Medulla oblongata (tissue), 1 donor: ENCODE data around the gene PKP3.
"Not testable (repeated sequence)": the region's sequence is repeated elsewhere in the genome, so short reads cannot be mapped to it uniquely, and the experiment has no call there.

Experiments
- DNase-seq: peaks from one replicate; pipeline ENCODE4 v3.0.0-alpha.2; 2015; ENCODE audit errors: extremely low spot score

Gene PKP3

DNA sequence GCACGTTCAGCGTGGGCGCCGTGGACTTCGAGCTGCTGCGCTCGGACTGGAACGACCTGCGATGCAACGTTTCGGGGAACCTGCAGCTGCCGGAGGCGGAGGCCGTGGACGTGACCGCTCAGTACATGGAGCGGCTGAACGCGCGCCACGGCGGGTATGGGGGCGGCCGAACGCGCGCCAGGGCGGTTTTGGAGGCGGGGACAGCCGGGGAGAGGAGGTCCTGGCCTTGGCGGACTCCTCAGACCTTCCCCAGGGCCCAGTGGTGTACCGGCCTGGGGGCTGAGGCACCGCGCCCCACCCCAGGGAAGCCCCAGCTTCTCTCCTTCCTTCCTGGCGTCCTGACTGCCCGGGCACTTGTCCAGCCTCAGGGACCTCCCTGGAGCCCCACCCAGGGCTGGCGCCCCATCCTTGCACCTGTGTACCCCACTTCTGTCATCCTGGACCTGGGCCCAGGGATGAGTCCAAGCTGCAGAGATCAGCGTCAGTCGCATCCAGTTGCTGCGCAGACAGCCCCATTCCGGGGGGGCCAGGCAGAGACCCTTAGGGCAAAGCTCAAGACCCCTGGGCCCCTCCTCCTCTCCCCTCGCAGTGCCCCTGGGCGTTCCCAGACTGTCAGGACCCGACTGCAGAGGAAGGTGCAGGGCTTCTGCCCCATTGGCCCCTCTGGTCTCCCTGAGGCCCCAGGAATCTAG lies 16.7 kb upstream of the PKP3 start:
- no peak for DNase-seq

DNA sequence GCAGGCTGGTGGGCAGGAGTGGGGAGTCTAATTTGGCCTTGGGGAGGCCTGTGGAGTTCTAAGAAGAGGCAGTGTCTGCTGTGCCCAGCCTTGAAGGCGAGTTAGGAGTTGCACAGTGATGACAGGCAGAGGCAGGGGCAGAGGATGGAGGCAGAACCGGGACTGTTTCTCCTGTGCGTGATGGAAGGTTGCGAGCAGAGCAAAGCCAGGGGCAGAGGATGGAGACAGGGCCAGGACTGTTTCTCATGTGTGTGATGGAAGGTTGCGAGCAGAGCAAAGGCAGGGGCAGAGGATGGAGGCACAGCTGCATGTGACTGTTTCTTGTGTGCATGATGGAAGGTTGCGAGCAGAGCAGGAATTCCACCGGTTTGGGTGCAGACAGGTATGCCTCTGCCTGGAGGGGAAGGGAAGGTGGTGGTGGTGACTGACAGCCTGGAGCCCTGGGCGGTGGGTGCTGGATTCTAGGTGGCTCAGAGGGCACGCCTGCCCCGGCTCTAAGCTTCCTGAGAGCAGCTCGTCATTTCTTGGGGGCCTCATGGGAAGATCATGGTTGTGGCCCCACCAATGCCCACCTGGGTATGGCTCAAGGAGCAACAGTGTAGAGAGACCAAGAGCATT lies 16.0 kb upstream of the PKP3 start:
- DNase-seq = no peak

DNA sequence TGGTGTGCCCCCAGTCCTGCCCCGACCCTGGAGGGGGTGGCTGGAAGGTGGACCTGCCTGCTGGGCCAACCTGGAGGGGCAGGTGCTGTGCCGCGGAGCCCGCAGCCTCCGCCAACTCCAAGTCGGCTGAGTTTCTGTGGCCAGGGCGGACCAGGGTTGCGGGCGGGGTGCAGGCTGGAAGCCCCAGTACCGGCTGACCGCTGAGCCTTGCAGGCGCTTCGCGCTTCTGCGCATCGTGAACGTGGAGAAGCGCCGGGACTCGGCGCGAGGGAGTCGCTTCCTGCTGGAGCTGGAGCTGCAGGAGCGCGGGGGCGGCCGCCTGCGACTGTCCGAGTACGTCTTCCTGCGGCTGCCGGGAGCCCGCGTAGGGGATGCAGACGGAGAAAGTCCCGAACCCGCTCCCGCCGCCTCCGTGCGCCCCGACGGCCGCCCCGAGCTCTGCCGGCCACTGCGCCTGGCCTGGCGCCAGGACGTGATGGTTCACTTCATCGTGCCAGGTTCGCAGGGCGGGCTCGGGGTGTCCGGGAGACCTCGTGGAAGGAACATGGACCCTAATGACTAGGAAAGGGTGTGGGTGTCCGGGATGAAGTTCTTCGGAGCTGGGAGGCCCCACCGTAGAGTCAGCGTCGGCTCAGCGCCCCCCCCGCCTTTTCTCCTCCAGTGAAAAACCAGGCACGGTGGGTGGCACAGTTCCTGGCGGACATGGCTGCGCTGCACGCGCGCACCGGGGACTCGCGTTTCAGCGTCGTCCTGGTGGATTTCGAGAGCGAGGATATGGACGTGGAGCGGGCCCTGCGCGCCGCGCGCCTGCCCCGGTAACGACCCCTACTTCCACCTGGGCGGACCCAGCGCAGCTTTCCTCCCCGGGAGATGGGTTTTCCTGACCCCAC lies 14.6 kb upstream of the PKP3 start:
- DNase-seq = no peak

DNA sequence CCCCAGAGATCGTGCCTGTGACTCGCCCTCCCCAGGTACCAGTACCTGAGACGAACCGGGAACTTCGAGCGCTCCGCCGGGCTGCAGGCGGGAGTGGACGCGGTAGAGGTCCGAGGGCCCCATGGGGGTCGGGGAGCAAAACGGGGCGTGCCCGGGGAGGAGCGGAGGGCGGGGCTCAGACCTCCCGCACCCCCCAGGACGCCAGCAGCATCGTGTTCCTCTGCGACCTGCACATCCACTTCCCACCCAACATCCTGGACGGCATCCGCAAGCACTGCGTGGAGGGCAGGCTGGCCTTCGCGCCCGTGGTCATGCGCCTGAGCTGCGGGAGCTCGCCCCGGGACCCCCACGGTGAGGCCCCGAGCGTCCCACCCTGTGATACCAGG lies 13.9 kb upstream of the PKP3 start:
- DNase-seq = no peak

DNA sequence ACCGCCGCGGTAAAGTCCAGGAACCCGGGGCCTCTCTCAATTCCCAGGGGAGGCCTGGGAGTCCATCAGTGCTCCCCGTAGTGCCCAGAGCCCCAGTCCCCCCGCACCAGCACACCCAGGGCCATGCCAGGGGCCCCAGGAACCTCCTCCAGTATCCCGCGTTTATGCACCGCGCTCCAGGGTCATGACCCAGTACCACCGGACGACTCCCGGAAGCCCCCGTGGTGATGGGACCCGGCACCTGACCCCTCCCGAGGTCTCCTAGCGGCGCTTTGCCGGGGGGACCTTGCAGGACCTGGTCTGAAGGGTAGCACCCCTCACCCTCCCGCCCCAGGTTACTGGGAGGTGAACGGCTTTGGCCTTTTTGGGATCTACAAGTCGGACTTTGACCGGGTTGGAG lies 13.5 kb upstream of the PKP3 start:
- DNase-seq = no peak

DNA sequence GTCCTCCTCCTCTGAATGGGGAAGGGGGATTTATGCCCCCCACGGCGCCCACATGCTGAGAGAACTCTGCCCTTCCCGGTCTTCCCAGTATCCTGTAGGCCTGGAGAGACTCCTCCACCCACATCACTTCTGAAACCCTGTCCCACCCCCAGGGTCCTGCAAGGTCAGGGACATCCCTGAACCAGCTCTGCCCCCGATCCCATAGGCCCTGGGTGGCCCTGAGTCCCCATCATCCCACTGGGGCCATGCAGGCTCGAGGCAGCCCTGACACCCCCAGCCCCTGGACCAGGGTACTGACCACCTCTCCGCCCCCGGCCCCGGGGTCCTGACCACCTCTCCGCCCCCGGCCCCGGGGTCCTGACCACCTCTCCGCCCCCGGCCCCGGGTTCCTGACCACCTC lies 13.0 kb upstream of the PKP3 start:
- no peak for DNase-seq

DNA sequence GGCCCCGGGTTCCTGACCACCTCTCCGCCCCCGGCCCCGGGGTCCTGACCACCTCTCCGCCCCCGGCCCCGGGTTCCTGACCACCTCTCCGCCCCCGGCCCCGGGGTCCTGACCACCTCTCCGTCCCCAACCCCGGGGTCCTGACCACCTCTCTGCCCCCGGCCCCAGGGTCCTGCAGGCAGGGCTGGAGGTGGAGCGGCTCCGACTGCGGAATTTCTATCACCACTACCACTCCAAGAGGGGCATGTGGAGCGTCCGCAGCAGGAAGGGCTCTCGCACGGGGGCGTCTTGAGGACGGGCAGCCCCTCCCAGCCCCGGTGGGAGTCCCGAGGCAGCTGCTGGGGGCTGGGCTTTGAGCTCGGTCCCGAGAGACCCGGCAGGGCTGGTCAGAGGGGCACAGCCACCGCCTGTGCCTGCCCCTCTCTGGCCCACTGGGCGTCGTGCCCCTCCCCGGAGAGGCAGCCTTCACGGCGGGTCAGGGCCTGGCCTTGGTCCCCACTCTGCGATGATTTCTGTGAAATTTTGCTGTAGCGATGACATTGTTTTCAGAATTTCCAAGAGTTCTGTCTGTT lies 12.4 kb upstream of the PKP3 start:
- no peak for DNase-seq

DNA sequence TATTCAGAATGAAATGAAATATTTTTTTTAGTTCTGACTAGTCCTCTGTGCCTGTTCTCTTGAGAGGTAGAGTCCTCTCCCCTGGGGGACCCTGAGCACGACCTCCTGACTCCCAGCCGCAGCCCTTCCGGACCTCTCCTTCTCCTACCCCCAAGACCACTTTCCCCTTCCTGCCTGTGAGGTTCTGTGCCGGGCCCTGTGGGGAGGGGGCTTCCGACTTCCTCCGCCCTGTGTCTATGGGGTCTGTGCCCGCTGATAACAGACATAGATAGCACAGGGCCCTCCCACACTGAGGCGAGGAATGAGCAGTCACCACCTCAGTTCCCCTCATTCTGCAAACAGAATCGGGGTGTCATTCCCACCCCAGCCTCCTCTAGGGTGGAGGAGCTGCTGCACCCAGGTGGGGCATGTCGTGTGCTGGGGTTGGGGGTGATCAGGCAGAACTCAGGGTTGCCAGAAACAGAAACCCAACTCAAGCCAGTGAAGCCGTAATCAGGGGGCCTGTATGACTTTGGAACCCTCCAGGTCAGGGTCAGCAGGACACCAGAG lies 11.9 kb upstream of the PKP3 start:
- no peak for DNase-seq

DNA sequence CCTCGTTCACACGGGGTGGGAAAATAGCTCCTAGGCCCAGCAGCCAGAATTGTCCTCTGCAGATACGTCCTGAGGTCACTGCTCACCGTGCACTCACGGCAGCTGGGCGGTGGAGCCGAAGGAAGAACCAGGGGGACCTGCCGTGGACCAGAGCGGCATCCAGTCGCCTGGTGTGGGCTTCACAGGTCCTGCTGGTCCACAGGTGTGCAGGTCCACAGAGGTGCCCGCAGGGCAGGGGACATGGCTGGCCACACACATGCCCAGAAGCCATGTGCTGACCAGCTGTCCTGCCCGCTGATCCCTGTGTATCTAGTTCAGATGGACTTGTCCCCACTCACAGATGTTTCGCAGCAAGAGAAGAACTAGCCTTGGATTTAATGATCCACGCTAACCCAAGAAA lies 10.6 kb upstream of the PKP3 start:
- no peak for DNase-seq

DNA sequence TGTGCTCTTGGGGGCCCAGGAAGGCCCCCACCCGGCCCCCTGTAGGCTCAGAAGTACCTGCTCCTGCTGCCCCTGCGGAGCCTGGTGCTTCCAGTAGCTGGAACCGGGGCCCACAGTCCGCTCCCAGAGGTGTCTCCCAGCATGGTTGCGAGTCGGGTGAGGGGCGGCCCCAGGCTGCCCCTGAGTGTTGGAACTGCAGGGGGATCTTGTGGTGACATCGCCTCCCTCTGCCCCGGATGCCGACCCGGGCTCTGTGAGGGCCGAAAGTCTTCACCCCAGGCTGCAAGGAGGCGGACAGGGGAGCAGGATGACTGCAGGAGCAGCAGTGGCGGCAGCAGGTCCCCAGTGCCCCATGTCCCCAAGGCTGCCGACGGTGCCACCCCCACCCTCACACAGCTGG lies 9.5 kb upstream of the PKP3 start:
- no peak for DNase-seq

DNA sequence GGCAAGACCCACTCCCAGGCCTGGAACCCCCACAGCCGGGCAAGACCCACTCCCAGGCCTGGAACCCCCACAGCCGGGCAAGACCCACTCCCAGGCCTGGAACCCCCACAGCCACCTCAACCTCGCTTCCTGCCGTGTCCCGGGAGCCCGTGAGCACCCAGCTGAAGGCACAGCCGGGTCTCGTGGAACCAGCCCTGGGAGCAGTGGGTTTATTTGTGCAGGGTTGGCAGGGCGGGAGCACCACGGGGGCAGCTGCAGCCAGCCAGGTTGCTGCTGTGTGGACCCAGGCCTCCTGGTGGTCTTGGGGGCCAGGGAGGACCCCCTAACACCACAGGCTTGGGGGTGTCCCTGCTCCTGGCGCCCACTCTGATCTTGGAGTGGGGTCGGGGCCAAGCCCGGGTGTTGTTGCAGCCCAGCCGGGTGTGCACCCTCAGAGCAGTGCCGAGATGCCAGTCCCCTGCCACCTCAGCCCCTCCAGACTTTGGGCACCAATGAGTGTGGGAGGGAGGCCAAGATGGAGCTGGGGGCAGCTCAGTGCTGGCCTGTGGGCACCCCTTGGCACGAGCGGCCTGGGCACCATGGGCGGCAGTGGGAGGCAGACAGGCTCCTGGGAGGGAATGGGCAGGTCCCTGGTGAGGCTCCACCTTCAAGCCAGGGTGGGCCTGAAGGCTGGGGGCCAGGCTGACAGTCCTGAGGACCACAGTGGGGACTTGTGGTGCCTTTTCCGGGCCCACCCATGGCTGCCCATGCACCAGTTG lies 8.2 kb upstream of the PKP3 start:
- no peak for DNase-seq

DNA sequence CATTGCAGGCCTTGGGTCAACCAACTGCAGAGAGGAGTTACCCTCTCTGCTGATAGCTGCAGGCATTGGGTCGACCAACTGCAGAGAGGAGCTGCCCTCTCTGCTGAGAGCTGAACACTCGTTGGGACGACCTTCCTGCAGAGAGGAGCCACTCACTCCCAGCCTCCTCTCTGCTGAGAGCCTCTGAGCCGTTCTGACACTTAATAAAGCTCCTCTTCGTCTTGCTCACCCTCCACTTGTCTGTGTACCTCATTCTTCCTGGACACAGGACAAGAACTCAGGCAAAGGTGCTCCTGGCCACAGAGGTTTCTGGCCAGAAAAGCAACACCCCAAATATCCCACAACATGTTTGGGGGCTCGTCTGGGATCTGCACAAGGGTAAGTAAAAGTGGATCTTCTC lies 7.5 kb upstream of the PKP3 start:
- no peak for DNase-seq

DNA sequence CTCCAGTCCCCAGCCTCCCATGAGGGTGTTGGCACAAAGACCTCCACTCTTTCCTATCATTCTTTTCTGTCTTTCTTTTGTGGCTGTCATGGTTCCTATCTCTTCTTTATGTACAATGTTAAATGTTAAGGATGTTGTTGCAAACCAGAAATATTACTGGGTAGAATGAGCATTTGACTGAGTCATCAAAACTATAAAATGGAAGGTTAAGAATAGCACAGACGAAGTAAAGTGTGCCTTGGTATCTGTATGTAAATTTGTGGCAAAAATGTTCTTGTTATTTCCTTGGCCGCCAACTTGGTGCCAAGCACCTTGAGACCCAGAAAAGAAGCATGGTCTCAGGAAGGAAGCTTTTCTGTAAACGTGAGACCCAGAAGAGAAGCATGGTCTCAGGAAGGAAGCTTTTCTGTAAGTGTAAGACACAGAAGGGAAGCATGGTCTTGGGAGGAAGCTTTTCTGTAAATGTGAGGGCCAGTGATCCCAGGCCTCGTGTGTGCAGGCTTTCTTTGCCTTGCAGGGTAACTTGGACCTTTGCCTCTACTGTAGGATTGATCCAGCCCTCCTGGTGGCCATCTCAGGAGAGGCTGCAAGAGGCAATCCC lies 6.7 kb upstream of the PKP3 start:
- DNase-seq = no peak

DNA sequence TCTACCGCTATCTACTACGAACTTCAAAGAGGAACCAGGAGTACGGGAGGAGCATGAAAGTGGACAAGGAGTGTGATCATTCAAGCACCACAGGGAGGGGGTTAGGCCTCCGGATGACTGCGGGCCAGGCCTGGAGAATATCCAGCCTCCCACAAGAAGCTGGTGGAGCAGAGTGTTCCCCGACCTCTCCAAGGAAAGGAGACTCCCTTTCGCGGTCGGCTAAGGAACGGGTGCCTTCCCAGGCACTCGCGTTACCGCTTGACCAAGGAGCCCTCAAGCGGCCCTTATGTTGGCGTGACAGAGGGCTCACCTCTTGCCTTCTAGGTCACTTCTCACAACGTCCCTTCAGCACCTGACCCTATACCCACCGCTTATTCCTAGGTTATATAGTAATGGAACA lies 4.6 kb upstream of the PKP3 start:
- DNase-seq = not testable (repeated sequence)

DNA sequence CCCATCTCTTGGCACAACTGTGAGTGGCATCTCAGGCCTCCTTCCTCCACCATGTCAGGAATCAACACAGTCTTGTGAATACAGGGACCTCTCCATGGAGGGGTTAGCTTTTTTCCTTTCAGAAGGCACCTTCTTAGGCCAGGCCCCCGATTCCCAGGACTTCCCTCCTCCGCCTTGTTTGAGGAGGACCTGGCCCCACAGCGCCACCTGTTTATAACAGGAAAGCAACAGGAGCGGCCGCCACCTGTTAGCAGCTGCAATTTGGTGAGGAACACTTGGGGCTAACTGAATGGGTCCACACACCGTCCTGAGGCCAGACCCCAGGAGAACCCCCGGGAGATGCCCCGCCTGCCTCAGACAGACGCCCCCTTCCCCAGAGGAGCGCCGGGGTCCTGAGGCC lies 3.8 kb upstream of the PKP3 start:
- no peak for DNase-seq

DNA sequence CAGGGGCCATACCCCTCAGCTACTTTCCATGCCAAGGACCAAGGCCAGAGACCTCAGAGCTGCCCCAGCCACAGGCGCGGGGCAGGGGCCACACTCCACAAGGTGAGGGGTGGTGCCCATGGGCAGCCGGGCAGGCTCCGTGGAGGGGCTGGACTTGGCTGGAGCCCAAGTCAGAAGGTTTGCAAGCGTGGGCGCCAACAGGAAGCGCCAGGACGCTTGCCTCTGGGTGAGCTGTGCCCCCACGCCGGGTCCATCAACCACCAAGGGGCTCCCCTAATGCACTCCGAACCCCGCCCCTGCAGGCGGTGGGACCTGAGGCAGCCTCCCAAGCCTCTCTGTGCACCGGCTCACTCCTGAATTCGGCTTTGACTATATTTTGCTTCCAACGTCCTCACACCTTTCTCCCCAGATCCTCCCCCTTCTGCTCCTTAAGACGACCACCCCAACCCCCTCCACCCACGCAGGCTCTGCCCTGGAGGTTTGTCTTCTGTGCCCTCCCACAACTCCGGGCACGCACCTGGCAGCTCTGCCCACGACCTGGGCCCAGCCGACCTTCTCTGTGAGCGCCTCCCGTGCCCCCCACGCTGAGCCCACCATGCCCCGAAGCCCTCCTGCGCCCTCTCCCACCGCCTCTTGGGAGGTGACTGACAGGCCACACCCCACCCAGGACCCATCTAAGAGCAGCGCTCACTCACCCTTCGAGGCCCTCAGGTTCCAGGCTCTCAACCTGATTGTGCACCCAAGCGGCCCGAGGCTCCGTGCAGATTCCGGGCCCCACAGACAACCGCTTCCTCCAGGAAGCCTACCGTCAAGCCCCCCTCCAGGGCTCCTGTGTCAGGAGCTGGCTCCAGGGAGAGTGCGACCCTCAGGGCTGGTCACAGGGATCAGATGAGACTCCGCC lies 2.6 kb upstream of the PKP3 start:
- no peak for DNase-seq

DNA sequence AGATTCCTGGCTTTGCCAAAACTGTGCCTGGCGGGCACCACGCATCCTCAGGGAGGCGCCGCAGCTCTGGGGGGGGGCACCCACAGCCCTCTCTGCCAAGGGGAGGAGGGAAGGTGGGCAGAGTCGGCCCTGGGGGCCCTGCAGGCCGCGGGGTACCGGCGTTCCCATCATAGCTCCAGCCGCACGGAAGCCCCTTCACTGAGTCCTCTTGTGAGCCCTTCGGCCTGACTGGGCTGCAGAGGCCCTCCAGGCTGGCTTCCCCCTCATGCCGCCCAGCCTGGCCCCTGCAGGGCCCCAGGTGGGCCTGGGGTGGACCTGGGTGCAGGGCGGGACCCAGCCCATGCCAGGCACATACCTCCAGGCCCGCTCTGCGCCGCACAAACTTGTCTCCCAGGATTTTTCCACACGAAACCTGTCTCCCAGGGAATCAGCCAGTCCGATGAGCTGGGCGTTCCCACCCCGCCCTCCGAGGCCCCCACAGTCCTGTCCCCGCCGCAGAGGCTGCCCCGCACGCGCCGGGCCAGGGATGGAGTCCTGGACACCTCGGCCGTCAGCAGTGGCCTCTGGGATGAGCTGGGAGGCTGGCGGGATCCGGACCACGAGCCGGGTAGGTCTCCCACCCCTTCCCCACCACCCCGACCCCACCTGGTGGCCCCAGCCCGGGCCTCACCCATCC lies 1.8 kb upstream of the PKP3 start:
- DNase-seq = no peak

DNA sequence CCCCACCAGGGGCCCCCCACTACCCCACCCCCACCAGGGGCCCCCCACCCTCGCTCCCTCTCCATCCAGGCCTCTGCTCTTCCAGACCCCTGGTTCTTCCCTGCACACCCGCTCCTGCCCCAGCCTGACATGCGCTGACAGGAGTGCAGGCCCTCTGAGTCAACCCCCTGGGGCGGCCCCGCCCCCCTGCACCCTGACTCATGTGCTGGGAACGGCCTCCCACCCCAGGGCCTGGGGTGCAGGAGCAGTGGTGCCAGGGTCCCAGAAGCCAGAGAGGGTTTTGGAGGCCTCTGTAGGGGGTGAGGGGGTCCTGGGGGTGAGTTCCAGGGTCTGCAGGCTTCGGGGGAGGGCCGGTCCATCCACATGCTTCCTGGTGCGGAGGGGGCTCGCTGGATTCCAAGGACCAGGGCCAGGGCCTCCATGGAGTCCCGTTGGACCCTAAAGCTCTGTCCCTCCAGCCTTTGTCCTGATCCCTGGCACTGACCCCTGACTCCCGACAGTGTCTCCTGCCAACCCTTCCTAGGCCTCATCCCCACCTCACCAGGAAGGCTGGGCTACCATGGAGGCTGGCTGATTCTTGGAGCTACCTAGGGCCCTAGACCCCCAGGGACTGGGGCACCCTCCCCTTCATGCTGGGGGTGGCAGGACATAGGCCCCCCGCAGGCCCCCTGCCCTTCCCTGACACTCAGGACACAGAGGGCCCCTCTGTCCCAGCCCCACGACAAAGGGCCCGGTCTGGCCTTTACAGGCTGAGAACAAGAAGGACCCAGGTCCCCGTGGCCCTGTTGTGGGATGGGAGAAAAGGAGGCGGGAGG lies 583 bp upstream of the PKP3 start:
- no peak for DNase-seq
